CD4-positive, alpha-beta T cell treated with Interleukin-12 subunit alpha and Interleukin-12 subunit beta, for 1 hour (primary cell): ENCODE measurements around the gene RNF19B.

ENCODE experiments used
- DNase-seq: peaks from one replicate; pipeline ENCODE4 v3.0.0-alpha.2; 2020

Gene RNF19B

GRCh38 chr1:32887623-32888022 is 77.0 kb downstream of the RNF19B start:
- no peak for DNase-seq

GRCh38 chr1:32886828-32887414 is 77.7 kb downstream of the RNF19B start:
- DNase-seq, result no peak
